K562 (cell line): ENCODE measurements around the gene SYT6. TPM values are rescaled to one million over a fixed set of nuclear protein-coding genes. Genes with fewer than 3 reads are reported as not detected.

Experiments used
- CBFA2T2 ChIP-seq: fragments of 450-650 bp; conservative IDR thresholded peaks from 2 replicates; pipeline ENCODE4 v1.6.1; 2017; ENCODE audit warnings: mild to moderate bottlenecking
- CEBPG ChIP-seq, 3 experiments: fragments of 200-800 bp in 1 of 3; sonication (Bioruptor generic) in 1 of 3; sonication (generic) in 1 of 3; formaldehyde crosslinking in 1 of 3; IDR thresholded peaks in 2 of 3; conservative IDR thresholded peaks in 1 of 3; 2 replicates each; pipeline versions ENCODE4 v1.6.1 to v1.8.0; 2016 to 2022; ENCODE audit warnings: missing compliant biosample characterization in 2 of 3, missing genetic modification characterization in 2 of 3, mild to moderate bottlenecking in 1 of 3, missing genetic modification reagents in 1 of 3
- DMBX1 ChIP-seq: fragments of 250-450 bp; sonication (Bioruptor Pico); IDR thresholded peaks from 2 replicates; pipeline ENCODE4 v1.8.0; 2022; ENCODE audit warnings: inconsistent platforms, mild to moderate bottlenecking, moderate library complexity, borderline replicate concordance
- FOXJ2 ChIP-seq: fragments of 200-800 bp; sonication (Bioruptor generic); IDR thresholded peaks from 2 replicates; pipeline ENCODE4 v1.6.1; 2016; ENCODE audit warnings: missing genetic modification characterization, missing compliant biosample characterization
- HDAC3 ChIP-seq: fragments of 450-650 bp; IDR thresholded peaks from 2 replicates; pipeline ENCODE4 v1.6.1; 2018; ENCODE audit warnings: borderline replicate concordance, mild to moderate bottlenecking, moderate library complexity; ENCODE audit not compliant: partially characterized antibody
- KDM2B ChIP-seq: fragments of 250-450 bp; sonication (Bioruptor Pico); IDR thresholded peaks from 2 replicates; pipeline ENCODE4 v1.8.0; 2021; ENCODE audit warnings: mild to moderate bottlenecking, moderate library complexity
- KLF13 ChIP-seq: fragments of 450-650 bp; IDR thresholded peaks from 2 replicates; pipeline ENCODE4 v1.6.1; 2016; ENCODE audit warnings: missing genetic modification characterization, low read depth, mild to moderate bottlenecking, missing compliant biosample characterization, moderate library complexity, borderline replicate concordance
- NR2C2 ChIP-seq, 2 experiments: fragments of 200-800 bp in 1 of 2; sonication (Bioruptor generic) in 1 of 2; sonication (generic) in 1 of 2; formaldehyde crosslinking in 1 of 2; IDR thresholded peaks; 2 replicates each; pipeline versions ENCODE4 v1.6.1 to v1.8.0; 2016 to 2022; ENCODE audit warnings: mild to moderate bottlenecking in 1 of 2, missing compliant biosample characterization in 1 of 2, missing genetic modification characterization in 1 of 2, missing genetic modification reagents in 1 of 2
- PHTF2 ChIP-seq: fragments of 250-450 bp; sonication (Bioruptor Pico); IDR thresholded peaks from 2 replicates; pipeline ENCODE4 v1.5.0; 2021; ENCODE audit warnings: mild to moderate bottlenecking
- RHOXF2B ChIP-seq: fragments of 250-450 bp; sonication (Bioruptor Pico); conservative IDR thresholded peaks from 2 replicates; pipeline ENCODE4 v1.5.1; 2021
- SRSF7 ChIP-seq: fragments of 200-400 bp; formaldehyde crosslinking; optimal IDR thresholded peaks from 2 replicates; pipeline ENCODE3; 2017; ENCODE audit warnings: mild to moderate bottlenecking, low read depth, low read length
- TCF7L2 ChIP-seq: fragments of 150-350 bp; IDR thresholded peaks from 2 replicates; pipeline ENCODE4 v1.6.1; 2016; ENCODE audit warnings: low read depth, mild to moderate bottlenecking, low read length, moderate library complexity
- ZNF124 ChIP-seq: sonication (generic); formaldehyde crosslinking; IDR thresholded peaks from 2 replicates; pipeline ENCODE4 v1.8.1; 2022; ENCODE audit warnings: missing genetic modification reagents
- ZNF224 ChIP-seq: sonication (generic); formaldehyde crosslinking; IDR thresholded peaks from 2 replicates; pipeline ENCODE4 v1.8.0; 2022; ENCODE audit warnings: mild to moderate bottlenecking, missing genetic modification reagents
- ZNF3 ChIP-seq: fragments of 250-450 bp; sonication (Bioruptor Pico); IDR thresholded peaks from 2 replicates; pipeline ENCODE4 v1.5.0; 2021; ENCODE audit warnings: mild to moderate bottlenecking, moderate library complexity
- ZNF695 ChIP-seq: fragments of 450-650 bp; formaldehyde crosslinking; IDR thresholded peaks from 2 replicates; pipeline ENCODE4 v1.4.0; 2020; ENCODE audit warnings: mild to moderate bottlenecking, moderate library complexity
- polyA plus RNA-seq, 8 experiments: library from polyadenylated mRNA; depleted of rRNA in 4 of 8; stranded (reverse) in 5 of 8; unstranded in 3 of 8; fragments of >200 nt; fragmentation: Nextera tagmentation in 2 of 8; fragmentation: Illumina TruSeq in 1 of 8; extraction: Ambion mirVana in 2 of 8; extraction: Trizol in 1 of 8; gene quantifications; 2 replicates each; pipeline versions ENCODE4 v1.2.1 to v1.2.3, GENCODE V29; 2011 to 2014; ENCODE audit warnings: inconsistent platforms in 1 of 8, missing spikeins in 1 of 8
- total RNA-seq, 7 experiments: library from RNA; depleted of rRNA in 6 of 7; stranded (reverse); fragments of >200 nt in 6 of 7; fragmentation: Illumina TruSeq in 2 of 7; extraction: Trizol in 2 of 7; gene quantifications; 2 replicates each; pipeline versions ENCODE4 v1.2.1 to v1.2.3, GENCODE V29; 2011 to 2021; ENCODE audit warnings: low replicate concordance in 1 of 7
- TF ChIP-seq, protein P1 (sequence below), 2 experiments: IDR thresholded peaks; 2 replicates each; pipeline ENCODE4 v1.6.1; 2012; ENCODE audit warnings: improper control_type of control experiment in 2 of 2, low read depth in 2 of 2, low read length in 2 of 2, borderline replicate concordance in 1 of 2
- TF ChIP-seq, protein P2 (sequence below): sonication (generic); formaldehyde crosslinking; IDR thresholded peaks from 2 replicates; pipeline ENCODE4 v1.8.1; 2022; ENCODE audit warnings: missing genetic modification reagents
- TF ChIP-seq, protein P3 (sequence below): fragments of 450-650 bp; formaldehyde crosslinking; IDR thresholded peaks from 2 replicates; pipeline ENCODE4 v1.4.0; 2020; ENCODE audit warnings: mild to moderate bottlenecking, moderate library complexity
- TF ChIP-seq, protein P4 (sequence below), 2 experiments: fragments of 450-650 bp in 1 of 2; sonication (generic) in 1 of 2; formaldehyde crosslinking; conservative IDR thresholded peaks; 2 replicates each; pipeline versions ENCODE4 v1.4.0 to v1.8.1; 2020 to 2022; ENCODE audit warnings: mild to moderate bottlenecking in 1 of 2, missing genetic modification reagents in 1 of 2

Gene SYT6
- total and polyA plus RNA-seq, 9 of the 15 experiments (the other 6 are each of a cell fraction or from before 2014, with no cell fraction given) = 0.06 TPM; not detected in 8

DNA sequence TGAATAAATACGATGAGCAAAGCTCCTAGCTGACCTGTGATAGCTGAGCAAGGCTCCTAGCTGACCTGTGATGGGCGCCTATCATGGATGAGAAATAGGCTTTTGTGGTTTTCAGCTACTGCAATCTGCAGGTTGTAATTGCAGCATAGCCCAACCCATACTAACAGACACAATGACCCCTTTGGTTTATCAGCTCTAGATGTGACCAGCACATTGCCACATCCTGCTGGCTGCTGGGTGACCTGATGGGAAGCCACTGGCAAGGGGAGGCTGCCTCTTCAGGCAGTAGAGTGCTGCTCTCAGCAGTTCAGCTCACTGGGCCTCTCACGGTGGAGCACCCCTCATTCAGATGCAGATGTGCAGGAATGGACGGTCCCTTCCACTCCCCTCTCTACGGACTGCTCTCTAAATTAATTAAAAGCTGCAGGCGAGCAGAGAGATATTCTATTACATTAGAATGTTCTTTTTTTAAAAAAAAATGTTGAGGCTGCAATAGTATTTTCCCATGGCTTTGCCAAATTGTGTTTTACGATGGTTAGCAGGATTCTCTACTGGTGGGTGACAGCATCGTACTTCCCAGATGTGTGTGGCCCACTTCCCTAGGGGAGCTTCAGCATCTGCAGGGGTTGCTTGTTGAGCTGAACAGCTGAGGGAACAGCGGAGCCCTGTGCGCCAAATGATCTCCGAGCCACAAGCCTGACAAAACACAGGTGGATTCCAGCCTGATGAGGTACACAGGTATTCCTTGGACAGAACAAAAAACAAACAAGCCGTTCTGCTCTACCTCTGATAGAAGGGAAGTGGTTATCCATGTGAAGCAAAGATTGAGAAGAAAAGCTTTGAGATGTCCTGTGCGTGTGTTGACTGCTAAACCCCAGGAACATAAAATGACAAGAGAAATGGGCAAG is 65.0 kb downstream of the SYT6 start (continued):
- TF ChIP-seq, protein P1, sequence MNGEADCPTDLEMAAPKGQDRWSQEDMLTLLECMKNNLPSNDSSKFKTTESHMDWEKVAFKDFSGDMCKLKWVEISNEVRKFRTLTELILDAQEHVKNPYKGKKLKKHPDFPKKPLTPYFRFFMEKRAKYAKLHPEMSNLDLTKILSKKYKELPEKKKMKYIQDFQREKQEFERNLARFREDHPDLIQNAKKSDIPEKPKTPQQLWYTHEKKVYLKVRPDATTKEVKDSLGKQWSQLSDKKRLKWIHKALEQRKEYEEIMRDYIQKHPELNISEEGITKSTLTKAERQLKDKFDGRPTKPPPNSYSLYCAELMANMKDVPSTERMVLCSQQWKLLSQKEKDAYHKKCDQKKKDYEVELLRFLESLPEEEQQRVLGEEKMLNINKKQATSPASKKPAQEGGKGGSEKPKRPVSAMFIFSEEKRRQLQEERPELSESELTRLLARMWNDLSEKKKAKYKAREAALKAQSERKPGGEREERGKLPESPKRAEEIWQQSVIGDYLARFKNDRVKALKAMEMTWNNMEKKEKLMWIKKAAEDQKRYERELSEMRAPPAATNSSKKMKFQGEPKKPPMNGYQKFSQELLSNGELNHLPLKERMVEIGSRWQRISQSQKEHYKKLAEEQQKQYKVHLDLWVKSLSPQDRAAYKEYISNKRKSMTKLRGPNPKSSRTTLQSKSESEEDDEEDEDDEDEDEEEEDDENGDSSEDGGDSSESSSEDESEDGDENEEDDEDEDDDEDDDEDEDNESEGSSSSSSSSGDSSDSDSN (IDR thresholded peaks at IDR 0.05; ENCODE audit: borderline replicate concordance in 1 of 2, low read depth in 2 of 2, low read length in 2 of 2) = no peak
- no peak for TF ChIP-seq NR2C2 (CRISPR knock-in tag; IDR thresholded peaks at IDR 0.05)
- peak; percentile 57; the same call in 1 of the 2 replicates for TF ChIP-seq NR2C2 (tag; IDR thresholded peaks at IDR 0.05)
- TF ChIP-seq, protein P2, sequence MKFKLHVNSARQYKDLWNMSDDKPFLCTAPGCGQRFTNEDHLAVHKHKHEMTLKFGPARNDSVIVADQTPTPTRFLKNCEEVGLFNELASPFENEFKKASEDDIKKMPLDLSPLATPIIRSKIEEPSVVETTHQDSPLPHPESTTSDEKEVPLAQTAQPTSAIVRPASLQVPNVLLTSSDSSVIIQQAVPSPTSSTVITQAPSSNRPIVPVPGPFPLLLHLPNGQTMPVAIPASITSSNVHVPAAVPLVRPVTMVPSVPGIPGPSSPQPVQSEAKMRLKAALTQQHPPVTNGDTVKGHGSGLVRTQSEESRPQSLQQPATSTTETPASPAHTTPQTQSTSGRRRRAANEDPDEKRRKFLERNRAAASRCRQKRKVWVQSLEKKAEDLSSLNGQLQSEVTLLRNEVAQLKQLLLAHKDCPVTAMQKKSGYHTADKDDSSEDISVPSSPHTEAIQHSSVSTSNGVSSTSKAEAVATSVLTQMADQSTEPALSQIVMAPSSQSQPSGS (CRISPR knock-in tag) = no peak
- no peak for TF ChIP-seq RHOXF2B (CRISPR knock-in tag)
- TF ChIP-seq KDM2B = no peak
- TF ChIP-seq SRSF7 = no peak
- no peak for TF ChIP-seq ZNF124 (CRISPR knock-in tag)
- TF ChIP-seq ZNF695 = no peak
- no peak for TF ChIP-seq ZNF3 (CRISPR knock-in tag)
- TF ChIP-seq, protein P3, sequence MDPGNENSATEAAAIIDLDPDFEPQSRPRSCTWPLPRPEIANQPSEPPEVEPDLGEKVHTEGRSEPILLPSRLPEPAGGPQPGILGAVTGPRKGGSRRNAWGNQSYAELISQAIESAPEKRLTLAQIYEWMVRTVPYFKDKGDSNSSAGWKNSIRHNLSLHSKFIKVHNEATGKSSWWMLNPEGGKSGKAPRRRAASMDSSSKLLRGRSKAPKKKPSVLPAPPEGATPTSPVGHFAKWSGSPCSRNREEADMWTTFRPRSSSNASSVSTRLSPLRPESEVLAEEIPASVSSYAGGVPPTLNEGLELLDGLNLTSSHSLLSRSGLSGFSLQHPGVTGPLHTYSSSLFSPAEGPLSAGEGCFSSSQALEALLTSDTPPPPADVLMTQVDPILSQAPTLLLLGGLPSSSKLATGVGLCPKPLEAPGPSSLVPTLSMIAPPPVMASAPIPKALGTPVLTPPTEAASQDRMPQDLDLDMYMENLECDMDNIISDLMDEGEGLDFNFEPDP (CRISPR knock-in tag) = no peak
- TF ChIP-seq PHTF2 (CRISPR knock-in tag) = no peak
- no peak for TF ChIP-seq HDAC3
- TF ChIP-seq, protein P4, sequence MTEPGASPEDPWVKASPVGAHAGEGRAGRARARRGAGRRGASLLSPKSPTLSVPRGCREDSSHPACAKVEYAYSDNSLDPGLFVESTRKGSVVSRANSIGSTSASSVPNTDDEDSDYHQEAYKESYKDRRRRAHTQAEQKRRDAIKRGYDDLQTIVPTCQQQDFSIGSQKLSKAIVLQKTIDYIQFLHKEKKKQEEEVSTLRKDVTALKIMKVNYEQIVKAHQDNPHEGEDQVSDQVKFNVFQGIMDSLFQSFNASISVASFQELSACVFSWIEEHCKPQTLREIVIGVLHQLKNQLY (CRISPR knock-in tag; conservative IDR thresholded peaks at IDR 0.05) = no peak
- TF ChIP-seq CBFA2T2 = 0 out of 2 replicates have a peak, but pooled peaks have one; percentile 37
- no peak for TF ChIP-seq KLF13 (tag)
- peak; percentile 94 for TF ChIP-seq CEBPG (CRISPR knock-in tag; IDR thresholded peaks at IDR 0.05)
- peak in 1 of 2 experiments; percentile 70; a peak in 2 of 4 replicates for TF ChIP-seq CEBPG (tag; conservative IDR thresholded peaks at IDR 0.05 in 1 of 2, IDR thresholded peaks at IDR 0.05 in 1 of 2)
- TF ChIP-seq FOXJ2 (tag) = no peak
- no peak for TF ChIP-seq TCF7L2
- no peak for TF ChIP-seq ZNF224
- no peak for TF ChIP-seq DMBX1 (CRISPR knock-in tag)
